Vagina (tissue), 2 donors: ENCODE measurements around the gene C10orf105.

Experiments used
- POLR2A ChIP-seq, 2 donors: fragments of 450-650 bp; IDR thresholded peaks; one replicate each; pipeline ENCODE4 v1.6.1; 2017; ENCODE audit warnings: antibody characterized with exemption in 2 of 2, mild to moderate bottlenecking in 2 of 2, moderate library complexity in 2 of 2
- POLR2AphosphoS5 ChIP-seq, 2 donors: sonication (generic); formaldehyde crosslinking; IDR thresholded peaks; one replicate each; pipeline ENCODE4 v1.9.0; 2017; ENCODE audit warnings: antibody characterized with exemption in 2 of 2, mild to moderate bottlenecking in 2 of 2, low read depth in 1 of 2; ENCODE audit not compliant: insufficient read depth in 1 of 2
- TF ChIP-seq, protein P1 (sequence below), 3 experiments: fragments of 450-650 bp in 2 of 3; fragments of 200-600 bp in 1 of 3; sonication (generic) in 1 of 3; IDR thresholded peaks; one replicate each; pipeline ENCODE4 v1.5.1; 2017 to 2019; ENCODE audit warnings: antibody characterized with exemption in 3 of 3, mild to moderate bottlenecking in 2 of 3, moderate library complexity in 2 of 3

DNA sequence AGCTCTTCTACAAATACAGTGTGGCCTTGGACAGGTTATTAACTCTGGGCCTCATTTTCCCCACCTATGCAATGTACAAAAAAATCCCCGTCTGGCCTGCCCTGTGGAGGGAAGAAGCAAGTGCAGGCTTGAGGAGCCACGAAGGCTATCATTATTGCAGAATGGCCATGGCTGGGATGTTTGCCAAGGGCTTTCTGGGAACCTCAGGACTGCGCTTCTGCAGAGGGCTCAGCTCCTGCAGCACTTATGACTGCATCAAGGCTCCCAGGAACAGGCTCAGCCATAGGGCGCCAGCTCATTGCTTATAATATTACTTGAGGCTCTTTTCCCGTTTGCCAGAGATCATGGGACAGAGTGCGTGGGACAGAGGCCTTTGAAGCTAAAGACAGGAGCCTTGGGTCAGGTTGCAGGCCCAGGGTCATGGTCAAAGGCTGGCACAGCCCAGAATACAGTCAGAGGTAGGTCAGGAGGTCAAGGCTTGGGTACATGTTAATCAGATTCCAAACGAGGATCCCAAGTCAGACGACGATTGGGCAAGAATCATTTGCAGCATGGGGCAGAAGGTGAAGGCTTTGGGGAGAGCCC is 20.6 kb upstream of the C10orf105 start:
- TF ChIP-seq, protein P1, sequence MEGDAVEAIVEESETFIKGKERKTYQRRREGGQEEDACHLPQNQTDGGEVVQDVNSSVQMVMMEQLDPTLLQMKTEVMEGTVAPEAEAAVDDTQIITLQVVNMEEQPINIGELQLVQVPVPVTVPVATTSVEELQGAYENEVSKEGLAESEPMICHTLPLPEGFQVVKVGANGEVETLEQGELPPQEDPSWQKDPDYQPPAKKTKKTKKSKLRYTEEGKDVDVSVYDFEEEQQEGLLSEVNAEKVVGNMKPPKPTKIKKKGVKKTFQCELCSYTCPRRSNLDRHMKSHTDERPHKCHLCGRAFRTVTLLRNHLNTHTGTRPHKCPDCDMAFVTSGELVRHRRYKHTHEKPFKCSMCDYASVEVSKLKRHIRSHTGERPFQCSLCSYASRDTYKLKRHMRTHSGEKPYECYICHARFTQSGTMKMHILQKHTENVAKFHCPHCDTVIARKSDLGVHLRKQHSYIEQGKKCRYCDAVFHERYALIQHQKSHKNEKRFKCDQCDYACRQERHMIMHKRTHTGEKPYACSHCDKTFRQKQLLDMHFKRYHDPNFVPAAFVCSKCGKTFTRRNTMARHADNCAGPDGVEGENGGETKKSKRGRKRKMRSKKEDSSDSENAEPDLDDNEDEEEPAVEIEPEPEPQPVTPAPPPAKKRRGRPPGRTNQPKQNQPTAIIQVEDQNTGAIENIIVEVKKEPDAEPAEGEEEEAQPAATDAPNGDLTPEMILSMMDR (IDR thresholded peaks at IDR 0.05): no peak
- TF ChIP-seq POLR2AphosphoS5 (IDR thresholded peaks at IDR 0.05; ENCODE audit: insufficient read depth in 1 of 2, low read depth in 1 of 2) (no peak), POLR2A (IDR thresholded peaks at IDR 0.05) (no peak)
